HCT116 (cell line): ENCODE results near the gene KIAA1671.

ENCODE experiments used
- EGR1 ChIP-seq: IDR thresholded peaks from 2 replicates; pipeline ENCODE4 v1.6.1; 2012; ENCODE audit warnings: low read depth
- POLR2A ChIP-seq: IDR thresholded peaks from 2 replicates; pipeline ENCODE4 v1.7.0; 2011; ENCODE audit warnings: borderline replicate concordance; ENCODE audit not compliant: insufficient read depth, insufficient read length; ENCODE audit errors: extremely low read depth
- POLR2AphosphoS5 ChIP-seq: IDR thresholded peaks from 2 replicates; pipeline ENCODE4 v1.6.1; 2011; ENCODE audit warnings: mild to moderate bottlenecking, low read depth, low read length, moderate library complexity
- RAD21 ChIP-seq: IDR thresholded peaks from 2 replicates; pipeline ENCODE4 v1.6.1; 2012; ENCODE audit warnings: low read depth, mild to moderate bottlenecking
- SRF ChIP-seq: IDR thresholded peaks from 2 replicates; pipeline ENCODE4 v1.6.1; 2012; ENCODE audit warnings: low read depth
- ZNF274 ChIP-seq: fragments of 200-500 bp; sonication (Bioruptor generic); IDR thresholded peaks from 2 replicates; pipeline ENCODE4 v1.6.1; 2014; ENCODE audit warnings: mild to moderate bottlenecking, low read depth, low read length, inconsistent platforms
- TF ChIP-seq, protein P1 (sequence below): IDR thresholded peaks from 2 replicates; pipeline ENCODE4 v1.6.1; 2011; ENCODE audit warnings: mild to moderate bottlenecking, low read length, moderate library complexity; ENCODE audit not compliant: insufficient replicate concordance; ENCODE audit errors: extremely low read depth
- TF ChIP-seq, protein P2 (sequence below), 3 experiments: fragments of 200-600 bp in 1 of 3; sonication (generic) in 1 of 3; IDR thresholded peaks in 2 of 3; conservative IDR thresholded peaks in 1 of 3; 2 replicates each; pipeline ENCODE4 v1.5.1; 2012 to 2017; ENCODE audit warnings: low read depth in 2 of 3, low read length in 2 of 3, antibody characterized with exemption in 1 of 3, borderline replicate concordance in 1 of 3, control low read depth in 1 of 3, mild to moderate bottlenecking in 1 of 3, mixed read lengths in 1 of 3, mixed run types in 1 of 3, moderate library complexity in 1 of 3; ENCODE audit not compliant: insufficient read depth in 1 of 3
- TF ChIP-seq, protein P3 (sequence below): IDR thresholded peaks from 2 replicates; pipeline ENCODE4 v1.6.1; 2012
- TF ChIP-seq, protein P4 (sequence below): IDR thresholded peaks from 2 replicates; pipeline ENCODE4 v1.6.1; 2012; ENCODE audit warnings: low read depth

DNA sequence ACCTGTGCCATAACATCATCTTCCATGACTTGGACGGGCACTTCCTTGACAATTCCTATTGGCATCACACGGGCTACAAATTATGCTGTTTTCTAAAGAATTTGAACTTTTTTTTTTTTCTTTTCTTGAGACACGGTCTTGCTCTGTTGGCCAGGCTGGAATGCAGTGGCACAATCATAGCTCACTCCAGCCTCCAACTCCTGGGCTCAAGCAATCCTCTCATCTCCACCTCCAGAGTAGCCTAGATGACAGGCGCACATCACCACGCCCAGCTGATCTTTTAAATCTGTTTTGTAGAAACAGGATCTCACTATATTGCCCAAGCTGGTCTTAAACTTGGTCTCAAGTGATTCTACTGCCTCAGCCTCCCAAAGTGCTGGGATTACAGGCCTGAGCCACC, 243.8 kb downstream of the KIAA1671 start:
- TF ChIP-seq, protein P1, sequence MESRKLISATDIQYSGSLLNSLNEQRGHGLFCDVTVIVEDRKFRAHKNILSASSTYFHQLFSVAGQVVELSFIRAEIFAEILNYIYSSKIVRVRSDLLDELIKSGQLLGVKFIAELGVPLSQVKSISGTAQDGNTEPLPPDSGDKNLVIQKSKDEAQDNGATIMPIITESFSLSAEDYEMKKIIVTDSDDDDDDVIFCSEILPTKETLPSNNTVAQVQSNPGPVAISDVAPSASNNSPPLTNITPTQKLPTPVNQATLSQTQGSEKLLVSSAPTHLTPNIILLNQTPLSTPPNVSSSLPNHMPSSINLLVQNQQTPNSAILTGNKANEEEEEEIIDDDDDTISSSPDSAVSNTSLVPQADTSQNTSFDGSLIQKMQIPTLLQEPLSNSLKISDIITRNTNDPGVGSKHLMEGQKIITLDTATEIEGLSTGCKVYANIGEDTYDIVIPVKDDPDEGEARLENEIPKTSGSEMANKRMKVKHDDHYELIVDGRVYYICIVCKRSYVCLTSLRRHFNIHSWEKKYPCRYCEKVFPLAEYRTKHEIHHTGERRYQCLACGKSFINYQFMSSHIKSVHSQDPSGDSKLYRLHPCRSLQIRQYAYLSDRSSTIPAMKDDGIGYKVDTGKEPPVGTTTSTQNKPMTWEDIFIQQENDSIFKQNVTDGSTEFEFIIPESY = no peak
- no peak for TF ChIP-seq ZNF274
- TF ChIP-seq, protein P2, sequence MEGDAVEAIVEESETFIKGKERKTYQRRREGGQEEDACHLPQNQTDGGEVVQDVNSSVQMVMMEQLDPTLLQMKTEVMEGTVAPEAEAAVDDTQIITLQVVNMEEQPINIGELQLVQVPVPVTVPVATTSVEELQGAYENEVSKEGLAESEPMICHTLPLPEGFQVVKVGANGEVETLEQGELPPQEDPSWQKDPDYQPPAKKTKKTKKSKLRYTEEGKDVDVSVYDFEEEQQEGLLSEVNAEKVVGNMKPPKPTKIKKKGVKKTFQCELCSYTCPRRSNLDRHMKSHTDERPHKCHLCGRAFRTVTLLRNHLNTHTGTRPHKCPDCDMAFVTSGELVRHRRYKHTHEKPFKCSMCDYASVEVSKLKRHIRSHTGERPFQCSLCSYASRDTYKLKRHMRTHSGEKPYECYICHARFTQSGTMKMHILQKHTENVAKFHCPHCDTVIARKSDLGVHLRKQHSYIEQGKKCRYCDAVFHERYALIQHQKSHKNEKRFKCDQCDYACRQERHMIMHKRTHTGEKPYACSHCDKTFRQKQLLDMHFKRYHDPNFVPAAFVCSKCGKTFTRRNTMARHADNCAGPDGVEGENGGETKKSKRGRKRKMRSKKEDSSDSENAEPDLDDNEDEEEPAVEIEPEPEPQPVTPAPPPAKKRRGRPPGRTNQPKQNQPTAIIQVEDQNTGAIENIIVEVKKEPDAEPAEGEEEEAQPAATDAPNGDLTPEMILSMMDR (IDR thresholded peaks at IDR 0.05 in 2 of 3, conservative IDR thresholded peaks at IDR 0.05 in 1 of 3; ENCODE audit: borderline replicate concordance in 1 of 3, insufficient read depth in 1 of 3, low read depth in 2 of 3, low read length in 2 of 3) = no peak
- no peak for TF ChIP-seq SRF
- TF ChIP-seq, protein P3, sequence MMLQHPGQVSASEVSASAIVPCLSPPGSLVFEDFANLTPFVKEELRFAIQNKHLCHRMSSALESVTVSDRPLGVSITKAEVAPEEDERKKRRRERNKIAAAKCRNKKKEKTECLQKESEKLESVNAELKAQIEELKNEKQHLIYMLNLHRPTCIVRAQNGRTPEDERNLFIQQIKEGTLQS = no peak
- no peak for TF ChIP-seq POLR2A
- TF ChIP-seq, protein P4, sequence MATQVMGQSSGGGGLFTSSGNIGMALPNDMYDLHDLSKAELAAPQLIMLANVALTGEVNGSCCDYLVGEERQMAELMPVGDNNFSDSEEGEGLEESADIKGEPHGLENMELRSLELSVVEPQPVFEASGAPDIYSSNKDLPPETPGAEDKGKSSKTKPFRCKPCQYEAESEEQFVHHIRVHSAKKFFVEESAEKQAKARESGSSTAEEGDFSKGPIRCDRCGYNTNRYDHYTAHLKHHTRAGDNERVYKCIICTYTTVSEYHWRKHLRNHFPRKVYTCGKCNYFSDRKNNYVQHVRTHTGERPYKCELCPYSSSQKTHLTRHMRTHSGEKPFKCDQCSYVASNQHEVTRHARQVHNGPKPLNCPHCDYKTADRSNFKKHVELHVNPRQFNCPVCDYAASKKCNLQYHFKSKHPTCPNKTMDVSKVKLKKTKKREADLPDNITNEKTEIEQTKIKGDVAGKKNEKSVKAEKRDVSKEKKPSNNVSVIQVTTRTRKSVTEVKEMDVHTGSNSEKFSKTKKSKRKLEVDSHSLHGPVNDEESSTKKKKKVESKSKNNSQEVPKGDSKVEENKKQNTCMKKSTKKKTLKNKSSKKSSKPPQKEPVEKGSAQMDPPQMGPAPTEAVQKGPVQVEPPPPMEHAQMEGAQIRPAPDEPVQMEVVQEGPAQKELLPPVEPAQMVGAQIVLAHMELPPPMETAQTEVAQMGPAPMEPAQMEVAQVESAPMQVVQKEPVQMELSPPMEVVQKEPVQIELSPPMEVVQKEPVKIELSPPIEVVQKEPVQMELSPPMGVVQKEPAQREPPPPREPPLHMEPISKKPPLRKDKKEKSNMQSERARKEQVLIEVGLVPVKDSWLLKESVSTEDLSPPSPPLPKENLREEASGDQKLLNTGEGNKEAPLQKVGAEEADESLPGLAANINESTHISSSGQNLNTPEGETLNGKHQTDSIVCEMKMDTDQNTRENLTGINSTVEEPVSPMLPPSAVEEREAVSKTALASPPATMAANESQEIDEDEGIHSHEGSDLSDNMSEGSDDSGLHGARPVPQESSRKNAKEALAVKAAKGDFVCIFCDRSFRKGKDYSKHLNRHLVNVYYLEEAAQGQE = no peak
- no peak for TF ChIP-seq EGR1
- no peak for TF ChIP-seq POLR2AphosphoS5
- no peak for TF ChIP-seq RAD21
